Body of pancreas (tissue), 4 donors: ENCODE results near the gene TDO2.

ENCODE experiments used
- CTCF ChIP-seq, 7 experiments: fragments of 450-650 bp in 4 of 7; fragments of 200-600 bp in 3 of 7; sonication (generic) in 3 of 7; IDR thresholded peaks; one replicate each; pipeline ENCODE4 v1.5.1; 2016 to 2019; ENCODE audit warnings: antibody characterized with exemption in 7 of 7
- POLR2A ChIP-seq, 3 donors: fragments of 450-650 bp; IDR thresholded peaks; one replicate each; pipeline ENCODE4 v1.6.1; 2016; ENCODE audit warnings: antibody characterized with exemption in 3 of 3, mild to moderate bottlenecking in 2 of 3

- TF ChIP-seq CTCF (IDR thresholded peaks at IDR 0.05) (no peak), POLR2A (IDR thresholded peaks at IDR 0.05) (no peak)
Observed at GRCh38 chr4:155952501-155952901, 49.0 kb downstream of the TDO2 start.
